GM23338 (cell line): ENCODE data around the gene RNH1. TPM values are rescaled to one million over a fixed set of nuclear protein-coding genes. Genes with fewer than 3 reads are reported as not detected.
A peak's percentile ranks its signal among the peaks of the same experiment; 100 is the strongest.

Source experiments
- ATAC-seq: fragments of 200-7000 bp; cut with Tn5 transposase; 3 replicates; pipeline ENCODE4 v1.9.1; 2020
- DNase-seq: peaks from one replicate; pipeline ENCODE4 v3.0.0-alpha.2; 2015; ENCODE audit warnings: low spot score
- H2AFZ ChIP-seq: fragments of 200-600 bp; sonication (generic); 2 replicates; pipeline ENCODE4 v1.8.0; 2016; ENCODE audit warnings: antibody characterized with exemption, mild to moderate bottlenecking, moderate library complexity
- H3F3A ChIP-seq: fragments of 200-600 bp; sonication (generic); replicated peaks from 2 replicates; pipeline ENCODE4 v1.8.0; 2017; ENCODE audit warnings: antibody characterized with exemption, mixed run types, low read depth
- H3K27ac ChIP-seq: fragments of 200-600 bp; sonication (generic); 2 replicates; pipeline ENCODE4 v1.6.1; 2016; ENCODE audit warnings: low read depth
- H3K27me3 ChIP-seq: fragments of 200-600 bp; sonication (generic); 2 replicates; pipeline ENCODE4 v1.8.0; 2016; ENCODE audit warnings: mild to moderate bottlenecking, mixed run types, moderate library complexity; ENCODE audit not compliant: insufficient read depth
- H3K36me3 ChIP-seq: fragments of 200-600 bp; sonication (generic); 2 replicates; pipeline ENCODE4 v1.8.0; 2016; ENCODE audit warnings: mild to moderate bottlenecking; ENCODE audit not compliant: insufficient read depth
- H3K4me1 ChIP-seq: fragments of 200-600 bp; sonication (generic); 2 replicates; pipeline ENCODE4 v1.8.0; 2016; ENCODE audit warnings: mild to moderate bottlenecking, moderate library complexity; ENCODE audit not compliant: insufficient read depth
- H3K4me2 ChIP-seq: fragments of 200-600 bp; sonication (generic); 2 replicates; pipeline ENCODE4 v1.7.1; 2017; ENCODE audit warnings: mixed run types
- H3K4me3 ChIP-seq: fragments of 200-600 bp; sonication (generic); 2 replicates; pipeline ENCODE4 v1.6.1; 2016; ENCODE audit warnings: mixed run types
- H3K79me2 ChIP-seq: fragments of 200-600 bp; sonication (generic); replicated peaks from 2 replicates; pipeline ENCODE4 v1.8.0; 2017; ENCODE audit warnings: mild to moderate bottlenecking; ENCODE audit not compliant: insufficient read depth
- H3K9me2 ChIP-seq: fragments of 200-600 bp; sonication (generic); 2 replicates; pipeline ENCODE4 v1.8.0; 2017; ENCODE audit not compliant: insufficient read depth
- H4K20me1 ChIP-seq: fragments of 200-600 bp; sonication (generic); replicated peaks from 2 replicates; pipeline ENCODE4 v1.8.0; 2017; ENCODE audit warnings: mild to moderate bottlenecking; ENCODE audit not compliant: insufficient read depth
- H3K27ac Mint-ChIP-seq: 2 replicates; pipeline ENCODE4 v1.8.0; 2020; ENCODE audit warnings: inconsistent platforms, mild to moderate bottlenecking, moderate library complexity, mixed read lengths
- H3K27me3 Mint-ChIP-seq: 3 replicates; pipeline ENCODE4 v1.8.0; 2022; ENCODE audit warnings: low read depth, mild to moderate bottlenecking, moderate library complexity, mixed read lengths, inconsistent platforms; ENCODE audit not compliant: insufficient read depth, poor library complexity
- H3K36me3 Mint-ChIP-seq: 3 replicates; pipeline ENCODE4 v1.8.0; 2021; ENCODE audit warnings: low read depth, mild to moderate bottlenecking, inconsistent platforms, moderate library complexity, mixed read lengths
- H3K4me1 Mint-ChIP-seq: 3 replicates; pipeline ENCODE4 v1.8.0; 2020; ENCODE audit warnings: mild to moderate bottlenecking, inconsistent platforms, mixed read lengths
- H3K4me3 Mint-ChIP-seq: 3 replicates; pipeline ENCODE4 v1.8.0; 2021; ENCODE audit warnings: moderate library complexity, mild to moderate bottlenecking, inconsistent platforms, mixed read lengths
- H3K9me3 Mint-ChIP-seq: 3 replicates; pipeline ENCODE4 v1.8.0; 2020; ENCODE audit warnings: moderate library complexity, mild to moderate bottlenecking, inconsistent platforms, mixed read lengths
- CREB1 ChIP-seq: fragments of 250-450 bp; sonication (Bioruptor Pico); IDR thresholded peaks from 2 replicates; pipeline ENCODE4 v1.5.0; 2020; ENCODE audit warnings: low read depth, mild to moderate bottlenecking, moderate library complexity
- EZH2 ChIP-seq: fragments of 200-600 bp; sonication (generic); IDR thresholded peaks from one replicate; pipeline ENCODE4 v1.8.0; 2017; ENCODE audit warnings: antibody characterized with exemption, mild to moderate bottlenecking, low read depth; ENCODE audit not compliant: unreplicated experiment
- EZH2phosphoT487 ChIP-seq: fragments of 200-600 bp; sonication (generic); IDR thresholded peaks from one replicate; pipeline ENCODE4 v1.8.1; 2018; ENCODE audit warnings: antibody characterized with exemption; ENCODE audit not compliant: unreplicated experiment
- JUNB ChIP-seq: IDR thresholded peaks from one replicate; pipeline ENCODE4 v1.6.1; 2016; ENCODE audit warnings: antibody characterized with exemption; ENCODE audit not compliant: unreplicated experiment
- NANOG ChIP-seq: IDR thresholded peaks from 2 replicates; pipeline ENCODE4 v1.6.1; 2016; ENCODE audit warnings: antibody characterized with exemption, borderline replicate concordance
- POLR2AphosphoS5 ChIP-seq: IDR thresholded peaks from 2 replicates; pipeline ENCODE4 v1.6.1; 2016; ENCODE audit warnings: antibody characterized with exemption, low read depth
- STAT1 ChIP-seq: IDR thresholded peaks from one replicate; pipeline ENCODE4 v1.6.1; 2016; ENCODE audit warnings: antibody characterized with exemption; ENCODE audit not compliant: unreplicated experiment
- ZNF114 ChIP-seq: fragments of 250-450 bp; sonication (Bioruptor Pico); IDR thresholded peaks from 2 replicates; pipeline ENCODE4 v1.5.0; 2020; ENCODE audit warnings: mild to moderate bottlenecking, moderate library complexity
- ZNF331 ChIP-seq: fragments of 250-450 bp; sonication (Bioruptor Pico); IDR thresholded peaks from 2 replicates; pipeline ENCODE4 v1.5.0; 2020; ENCODE audit warnings: low read depth, mild to moderate bottlenecking, moderate library complexity
- polyA plus RNA-seq: library from polyadenylated mRNA; unstranded; fragments of >200 nt; fragmentation: Nextera tagmentation; extraction: Ambion mirVana; gene quantifications from 2 replicates; pipeline ENCODE4 v1.2.1, GENCODE V29; 2016
- total RNA-seq: library from RNA; depleted of rRNA; stranded (reverse); fragments of >200 nt; shearing (Covaris generic); gene quantifications from 2 replicates; pipeline ENCODE4 v1.2.3, GENCODE V29; 2014
- TF ChIP-seq, protein P1 (sequence below), 2 experiments: fragments of 200-600 bp in 1 of 2; sonication (generic) in 1 of 2; conservative IDR thresholded peaks; 2 replicates each; pipeline versions ENCODE4 v1.5.1 to v1.6.1; 2016 to 2017; ENCODE audit warnings: antibody characterized with exemption in 2 of 2, low read depth in 2 of 2, mild to moderate bottlenecking in 2 of 2, moderate library complexity in 1 of 2
- TF ChIP-seq, protein P2 (sequence below): IDR thresholded peaks from 2 replicates; pipeline ENCODE4 v1.6.1; 2016; ENCODE audit warnings: antibody characterized with exemption

Gene RNH1
- total and polyA plus RNA-seq, 2 experiments from 2014 or later: 33.3 to 56.3 TPM

DNA sequence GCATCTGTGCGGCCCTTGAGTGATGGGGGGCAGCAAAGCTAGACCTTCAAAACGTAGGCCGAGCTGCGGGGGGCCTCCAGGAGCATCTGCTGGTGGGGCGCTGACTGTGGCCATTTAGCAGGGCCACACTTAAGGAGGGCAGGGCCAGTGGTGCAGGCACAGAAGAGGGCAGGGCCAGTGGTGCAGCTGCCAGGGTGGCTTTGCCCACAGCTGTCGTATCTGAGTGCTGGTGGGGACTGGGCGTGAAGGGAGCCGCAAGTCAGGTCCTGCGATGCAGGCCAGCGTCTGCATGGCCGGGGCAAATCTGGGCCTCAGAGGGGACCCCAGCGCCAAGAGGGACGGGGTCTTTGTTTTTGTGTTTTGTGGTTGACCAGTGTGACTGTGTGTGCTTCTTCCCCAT, 27.7 kb downstream of the RNH1 start (continued):
- TF ChIP-seq, protein P1, sequence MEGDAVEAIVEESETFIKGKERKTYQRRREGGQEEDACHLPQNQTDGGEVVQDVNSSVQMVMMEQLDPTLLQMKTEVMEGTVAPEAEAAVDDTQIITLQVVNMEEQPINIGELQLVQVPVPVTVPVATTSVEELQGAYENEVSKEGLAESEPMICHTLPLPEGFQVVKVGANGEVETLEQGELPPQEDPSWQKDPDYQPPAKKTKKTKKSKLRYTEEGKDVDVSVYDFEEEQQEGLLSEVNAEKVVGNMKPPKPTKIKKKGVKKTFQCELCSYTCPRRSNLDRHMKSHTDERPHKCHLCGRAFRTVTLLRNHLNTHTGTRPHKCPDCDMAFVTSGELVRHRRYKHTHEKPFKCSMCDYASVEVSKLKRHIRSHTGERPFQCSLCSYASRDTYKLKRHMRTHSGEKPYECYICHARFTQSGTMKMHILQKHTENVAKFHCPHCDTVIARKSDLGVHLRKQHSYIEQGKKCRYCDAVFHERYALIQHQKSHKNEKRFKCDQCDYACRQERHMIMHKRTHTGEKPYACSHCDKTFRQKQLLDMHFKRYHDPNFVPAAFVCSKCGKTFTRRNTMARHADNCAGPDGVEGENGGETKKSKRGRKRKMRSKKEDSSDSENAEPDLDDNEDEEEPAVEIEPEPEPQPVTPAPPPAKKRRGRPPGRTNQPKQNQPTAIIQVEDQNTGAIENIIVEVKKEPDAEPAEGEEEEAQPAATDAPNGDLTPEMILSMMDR (conservative IDR thresholded peaks at IDR 0.05; ENCODE audit: low read depth in 2 of 2): no peak
- no peak for TF ChIP-seq POLR2AphosphoS5
- TF ChIP-seq ZNF114 (CRISPR knock-in tag): no peak
- TF ChIP-seq EZH2phosphoT487: no peak
- TF ChIP-seq, protein P2, sequence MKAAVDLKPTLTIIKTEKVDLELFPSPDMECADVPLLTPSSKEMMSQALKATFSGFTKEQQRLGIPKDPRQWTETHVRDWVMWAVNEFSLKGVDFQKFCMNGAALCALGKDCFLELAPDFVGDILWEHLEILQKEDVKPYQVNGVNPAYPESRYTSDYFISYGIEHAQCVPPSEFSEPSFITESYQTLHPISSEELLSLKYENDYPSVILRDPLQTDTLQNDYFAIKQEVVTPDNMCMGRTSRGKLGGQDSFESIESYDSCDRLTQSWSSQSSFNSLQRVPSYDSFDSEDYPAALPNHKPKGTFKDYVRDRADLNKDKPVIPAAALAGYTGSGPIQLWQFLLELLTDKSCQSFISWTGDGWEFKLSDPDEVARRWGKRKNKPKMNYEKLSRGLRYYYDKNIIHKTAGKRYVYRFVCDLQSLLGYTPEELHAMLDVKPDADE: no peak

DNA sequence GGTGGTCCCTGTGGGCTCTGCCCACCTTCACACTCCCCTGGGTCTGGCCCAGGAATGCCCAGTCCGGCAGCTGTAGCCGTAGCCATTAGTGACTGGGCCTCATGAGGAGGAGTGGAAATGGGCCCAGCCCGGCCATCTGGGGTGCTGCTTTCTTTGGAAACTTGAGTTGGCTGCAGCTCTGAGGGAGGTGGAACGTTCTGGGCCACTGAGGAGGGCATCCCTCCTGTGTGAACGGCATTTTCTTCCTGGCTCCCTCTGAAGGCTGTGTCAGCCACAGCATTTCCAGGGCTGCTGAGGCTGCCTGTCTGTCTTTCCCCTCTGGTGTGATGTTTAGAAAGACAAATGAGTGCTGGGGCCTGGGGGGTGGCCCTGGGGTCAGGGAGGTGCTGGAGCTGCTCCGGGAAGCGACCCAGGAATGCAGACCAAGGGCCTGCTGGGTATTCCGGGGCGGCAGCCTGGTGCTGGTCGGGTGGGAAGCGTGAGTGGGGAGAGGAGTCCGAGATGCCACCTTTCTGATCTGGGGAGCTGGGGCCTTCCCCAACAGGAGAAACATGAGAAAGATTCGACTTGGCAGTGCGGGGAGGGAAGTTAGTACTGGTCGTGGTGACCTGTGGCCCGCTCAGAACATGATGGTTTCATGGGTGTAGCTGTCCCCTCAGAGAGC, 29.9 kb downstream of the RNH1 start:
- DNase-seq: no peak
- Mint-ChIP-seq H3K27me3 (peaks cover 6% of the 10 kb centered on the region), H3K4me1 (peaks cover 3% of the 10 kb centered on the region), H3K36me3 (peaks cover 6% of the 10 kb centered on the region; the same call in 2 of the 3 replicates), H3K9me3 (no peaks in the 10 kb centered on the region), H3K27ac (peak overlapping the region; percentile 67), H3K4me3 (no peak overlapping the region)
- Histone ChIP-seq H3K27ac (no peak overlapping the region), H3K36me3 (no peaks in the 10 kb centered on the region), H3K4me3 (no peak overlapping the region), H3K79me2 (peaks cover 29% of the 10 kb centered on the region), H3K9me2 (no peaks in the 10 kb centered on the region), H3K4me2 (no peak overlapping the region), H2AFZ (no peak overlapping the region), H4K20me1 (peaks cover 2% of the 10 kb centered on the region; the same call in 1 of the 2 replicates), H3K4me1 (no peaks in the 10 kb centered on the region), H3F3A (peaks cover 8% of the 10 kb centered on the region), H3K27me3 (no peaks in the 10 kb centered on the region)
- peak; percentile 25 for ATAC-seq
- TF ChIP-seq EZH2: no peak
- TF ChIP-seq NANOG: no peak
- no peak for TF ChIP-seq STAT1
- TF ChIP-seq JUNB: no peak
- TF ChIP-seq ZNF114 (CRISPR knock-in tag): no peak
- TF ChIP-seq ZNF331 (CRISPR knock-in tag): no peak
- TF ChIP-seq, protein P1 (conservative IDR thresholded peaks at IDR 0.05; ENCODE audit: low read depth in 2 of 2): no peak
- TF ChIP-seq CREB1: no peak
